H1 (cell line): Measurements from ENCODE around the gene RNPS1. TPM values are rescaled to one million over a fixed set of nuclear protein-coding genes. Genes with fewer than 3 reads are reported as not detected.

Experiments
- RNF2 ChIP-seq: fragments of 200-900, 300-1000 bp; sonication (generic); IDR thresholded peaks from 2 replicates; pipeline ENCODE4 v1.7.1; 2016; ENCODE audit warnings: borderline replicate concordance, low read depth, mild to moderate bottlenecking, antibody characterized with exemption, low read length; ENCODE audit not compliant: poor library complexity, severe bottlenecking; ENCODE audit errors: missing control alignments
- polyA plus RNA-seq, 7 experiments: library from polyadenylated mRNA; depleted of rRNA in 3 of 7; stranded (reverse) in 5 of 7; unstranded in 2 of 7; fragments of >200 nt in 5 of 7; fragments of 200-250 nt in 2 of 7; gene quantifications; 1 replicate in 5 of 7; 2 replicates in 1 of 7; 4 replicates in 1 of 7; pipeline versions ENCODE4 v1.2.1 to v1.2.3, GENCODE V29; 2011 to 2013; ENCODE audit warnings: missing spikeins in 2 of 7, mixed read lengths in 2 of 7
- total RNA-seq: library from RNA; stranded (reverse); fragmentation: NEBNext Ultra II Directional; extraction: Animal tissue kit (Norgen Biotek cat#: 25700); gene quantifications from 2 replicates; pipeline ENCODE4 v1.2.1, GENCODE V29; 2021
- TF ChIP-seq, protein P1 (sequence below): IDR thresholded peaks from 2 replicates; pipeline ENCODE4 v1.6.1; 2011; ENCODE audit warnings: low read depth, mild to moderate bottlenecking, low read length; ENCODE audit not compliant: insufficient read depth
- TF ChIP-seq, protein P2 (sequence below): IDR thresholded peaks from 2 replicates; pipeline ENCODE4 v1.6.1; 2012; ENCODE audit warnings: low read length, inconsistent platforms

RNPS1 gene
- total and polyA plus RNA-seq, 2 of the 8 experiments (the other 6 are each of a cell fraction or from before 2014, with no cell fraction given): 330 to 350 TPM

DNA sequence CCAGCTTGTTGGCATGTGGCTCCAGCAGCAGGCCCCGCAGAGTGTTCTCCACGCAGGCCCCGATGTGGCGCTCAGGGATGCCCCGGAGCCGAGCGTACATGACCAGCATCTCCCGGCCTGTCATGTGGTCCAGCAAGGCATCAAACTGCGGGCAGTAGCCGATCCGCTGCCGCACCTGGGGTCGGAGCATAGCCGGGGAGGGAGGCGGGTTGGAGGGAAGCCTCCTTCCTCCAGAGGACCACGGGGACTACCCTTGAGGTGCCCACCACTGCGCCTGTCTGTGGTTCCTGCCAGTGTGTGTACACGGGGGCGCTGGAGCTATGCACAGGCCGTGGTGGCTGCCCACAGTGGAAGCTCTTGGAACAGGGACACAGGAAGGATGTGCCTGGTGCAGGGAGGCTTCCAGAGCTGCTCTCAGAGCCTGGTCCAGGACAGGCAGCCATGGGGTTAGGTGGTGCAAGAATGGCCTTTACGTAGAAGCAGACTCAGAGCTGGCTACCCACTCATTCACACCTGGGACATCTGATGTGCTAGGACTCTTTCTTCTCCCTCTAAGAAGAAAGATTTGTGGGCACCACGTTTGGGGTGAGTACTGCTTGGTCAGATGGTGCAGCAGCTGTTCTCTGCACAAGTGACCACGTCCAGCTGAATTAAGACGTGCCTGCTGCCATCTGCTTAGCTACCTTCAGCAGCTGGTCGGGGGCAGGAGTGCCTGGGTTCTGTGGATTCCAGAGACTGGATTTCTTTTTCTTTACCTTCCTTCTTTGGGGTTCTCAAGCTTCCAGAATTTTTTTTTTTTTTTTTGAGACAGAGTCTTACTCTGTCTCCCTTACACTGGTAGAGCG, 11.3 kb upstream of the RNPS1 start (continued):
- TF ChIP-seq, protein P1, sequence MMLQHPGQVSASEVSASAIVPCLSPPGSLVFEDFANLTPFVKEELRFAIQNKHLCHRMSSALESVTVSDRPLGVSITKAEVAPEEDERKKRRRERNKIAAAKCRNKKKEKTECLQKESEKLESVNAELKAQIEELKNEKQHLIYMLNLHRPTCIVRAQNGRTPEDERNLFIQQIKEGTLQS: no peak
- TF ChIP-seq, protein P2, sequence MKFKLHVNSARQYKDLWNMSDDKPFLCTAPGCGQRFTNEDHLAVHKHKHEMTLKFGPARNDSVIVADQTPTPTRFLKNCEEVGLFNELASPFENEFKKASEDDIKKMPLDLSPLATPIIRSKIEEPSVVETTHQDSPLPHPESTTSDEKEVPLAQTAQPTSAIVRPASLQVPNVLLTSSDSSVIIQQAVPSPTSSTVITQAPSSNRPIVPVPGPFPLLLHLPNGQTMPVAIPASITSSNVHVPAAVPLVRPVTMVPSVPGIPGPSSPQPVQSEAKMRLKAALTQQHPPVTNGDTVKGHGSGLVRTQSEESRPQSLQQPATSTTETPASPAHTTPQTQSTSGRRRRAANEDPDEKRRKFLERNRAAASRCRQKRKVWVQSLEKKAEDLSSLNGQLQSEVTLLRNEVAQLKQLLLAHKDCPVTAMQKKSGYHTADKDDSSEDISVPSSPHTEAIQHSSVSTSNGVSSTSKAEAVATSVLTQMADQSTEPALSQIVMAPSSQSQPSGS: no peak
- TF ChIP-seq RNF2: no peak
